Right atrium auricular region (tissue), 2 donors: ENCODE results near the gene TRHDE. TPM values are rescaled to one million over a fixed set of nuclear protein-coding genes. Genes with fewer than 3 reads are reported as not detected.

Source experiments
- DNase-seq: peaks from one replicate; pipeline ENCODE4 v3.0.0-alpha.2; 2019; ENCODE audit warnings: low spot score
- H3K27ac ChIP-seq, 2 donors: fragments of 200-600 bp; sonication (generic); 1 replicate in 1 of 2; 2 replicates in 1 of 2; pipeline ENCODE4 v1.5.1; 2016 to 2019
- H3K27me3 ChIP-seq, 2 donors: fragments of 200-600 bp; sonication (generic); one replicate each; pipeline versions ENCODE4 v1.5.1 to v1.6.0; 2017 to 2019
- H3K36me3 ChIP-seq: fragments of 200-600 bp; sonication (generic); one replicate; pipeline ENCODE4 v1.5.1; 2016
- H3K4me1 ChIP-seq, 2 donors: fragments of 200-600 bp; sonication (generic); one replicate each; pipeline versions ENCODE4 v1.5.1 to v1.6.0; 2017 to 2019
- H3K4me3 ChIP-seq, 2 donors: fragments of 200-600 bp; sonication (generic); 1 replicate in 1 of 2; 2 replicates in 1 of 2; pipeline ENCODE4 v1.5.1; 2017 to 2019; ENCODE audit warnings: mild to moderate bottlenecking in 1 of 2, moderate library complexity in 1 of 2
- H3K9me3 ChIP-seq, 2 donors: fragments of 200-600 bp; sonication (generic); one replicate each; pipeline ENCODE4 v1.5.1; 2019
- total RNA-seq, 2 donors: library from RNA; depleted of rRNA; stranded (reverse); fragments of >200 nt; gene quantifications; one replicate each; pipeline ENCODE4 v1.1.0, GENCODE V29; 2016
- TF ChIP-seq, protein P1 (sequence below), 2 donors: fragments of 200-600 bp; sonication (generic); IDR thresholded peaks; one replicate each; pipeline ENCODE4 v1.5.1; 2019; ENCODE audit warnings: antibody characterized with exemption in 2 of 2

Gene TRHDE
- total RNA-seq, 2 donors from 2014 or later, result 0.37 to 3.4 TPM

DNA sequence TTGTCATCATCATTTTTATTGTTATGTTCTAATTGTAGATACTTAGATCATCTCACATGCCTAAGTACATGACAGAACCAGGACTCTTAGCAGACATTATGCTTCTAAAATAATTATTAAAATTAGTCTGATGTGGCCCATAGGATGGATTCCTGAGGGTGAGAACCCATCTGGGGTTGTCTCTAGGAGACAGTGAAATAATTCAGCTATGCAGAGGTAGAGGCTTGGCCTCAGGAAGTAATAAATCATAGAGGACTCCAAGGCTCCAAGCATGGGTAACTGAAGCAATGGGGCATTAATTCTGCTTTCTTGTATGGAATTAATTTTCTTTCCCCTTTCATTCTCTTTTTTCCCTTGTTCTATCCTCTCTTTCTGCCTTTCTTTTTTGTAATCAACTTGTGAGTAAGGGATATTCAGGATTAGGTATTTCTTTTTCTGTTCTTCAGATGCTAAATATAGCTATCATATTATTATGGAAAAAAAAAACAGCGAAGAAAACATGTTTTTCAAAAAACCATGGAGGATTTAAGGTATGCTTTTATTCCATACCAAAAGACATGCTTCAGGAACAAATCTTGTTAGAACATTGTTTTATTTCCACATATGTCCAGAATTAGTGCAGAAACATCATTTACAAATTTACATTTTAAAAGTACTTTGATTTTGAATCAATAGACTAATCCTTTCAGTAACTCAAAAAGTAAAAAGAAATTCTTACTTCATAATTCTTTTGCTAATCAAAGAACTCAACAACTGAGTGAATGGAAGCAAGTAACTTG lies 263.2 kb downstream of the TRHDE start:
- H3K4me1 ChIP-seq, result no peaks in the 10 kb centered on the region
- no peak overlapping the region for H3K27ac ChIP-seq
- TF ChIP-seq, protein P1, sequence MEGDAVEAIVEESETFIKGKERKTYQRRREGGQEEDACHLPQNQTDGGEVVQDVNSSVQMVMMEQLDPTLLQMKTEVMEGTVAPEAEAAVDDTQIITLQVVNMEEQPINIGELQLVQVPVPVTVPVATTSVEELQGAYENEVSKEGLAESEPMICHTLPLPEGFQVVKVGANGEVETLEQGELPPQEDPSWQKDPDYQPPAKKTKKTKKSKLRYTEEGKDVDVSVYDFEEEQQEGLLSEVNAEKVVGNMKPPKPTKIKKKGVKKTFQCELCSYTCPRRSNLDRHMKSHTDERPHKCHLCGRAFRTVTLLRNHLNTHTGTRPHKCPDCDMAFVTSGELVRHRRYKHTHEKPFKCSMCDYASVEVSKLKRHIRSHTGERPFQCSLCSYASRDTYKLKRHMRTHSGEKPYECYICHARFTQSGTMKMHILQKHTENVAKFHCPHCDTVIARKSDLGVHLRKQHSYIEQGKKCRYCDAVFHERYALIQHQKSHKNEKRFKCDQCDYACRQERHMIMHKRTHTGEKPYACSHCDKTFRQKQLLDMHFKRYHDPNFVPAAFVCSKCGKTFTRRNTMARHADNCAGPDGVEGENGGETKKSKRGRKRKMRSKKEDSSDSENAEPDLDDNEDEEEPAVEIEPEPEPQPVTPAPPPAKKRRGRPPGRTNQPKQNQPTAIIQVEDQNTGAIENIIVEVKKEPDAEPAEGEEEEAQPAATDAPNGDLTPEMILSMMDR (IDR thresholded peaks at IDR 0.05), result no peak

DNA sequence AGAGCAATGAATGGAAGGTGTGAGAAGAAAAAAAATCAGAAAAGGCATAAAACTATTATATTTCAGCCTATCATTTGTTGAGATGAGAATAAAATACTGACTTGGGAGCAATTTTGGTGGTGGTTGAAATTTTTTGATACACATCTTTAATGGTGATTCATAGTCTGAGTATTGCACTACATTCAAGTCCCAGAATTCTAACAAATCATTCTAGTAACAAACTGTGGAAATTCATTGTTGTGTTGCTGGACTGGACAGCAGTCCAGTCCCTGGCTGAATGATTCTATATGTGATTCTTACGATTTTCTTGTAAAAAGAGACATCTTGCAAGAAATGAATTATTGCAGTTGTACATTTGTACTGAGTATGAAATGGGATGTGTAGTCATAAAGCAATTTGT lies 268.6 kb downstream of the TRHDE start:
- Histone ChIP-seq H3K9me3 (no peaks in the 10 kb centered on the region), H3K27me3 (no peaks in the 10 kb centered on the region), H3K4me3 (no peak overlapping the region), H3K36me3 (no peaks in the 10 kb centered on the region), H3K27ac (no peak overlapping the region), H3K4me1 (no peaks in the 10 kb centered on the region)
- no peak for DNase-seq
- TF ChIP-seq, protein P1 (IDR thresholded peaks at IDR 0.05), result no peak

More for the DNA sequence above, 263.2 kb downstream of the TRHDE start:
- Histone ChIP-seq H3K9me3 (no peaks in the 10 kb centered on the region), H3K27me3 (no peaks in the 10 kb centered on the region), H3K4me3 (no peak overlapping the region), H3K36me3 (no peaks in the 10 kb centered on the region)
- DNase-seq, result no peak

DNA sequence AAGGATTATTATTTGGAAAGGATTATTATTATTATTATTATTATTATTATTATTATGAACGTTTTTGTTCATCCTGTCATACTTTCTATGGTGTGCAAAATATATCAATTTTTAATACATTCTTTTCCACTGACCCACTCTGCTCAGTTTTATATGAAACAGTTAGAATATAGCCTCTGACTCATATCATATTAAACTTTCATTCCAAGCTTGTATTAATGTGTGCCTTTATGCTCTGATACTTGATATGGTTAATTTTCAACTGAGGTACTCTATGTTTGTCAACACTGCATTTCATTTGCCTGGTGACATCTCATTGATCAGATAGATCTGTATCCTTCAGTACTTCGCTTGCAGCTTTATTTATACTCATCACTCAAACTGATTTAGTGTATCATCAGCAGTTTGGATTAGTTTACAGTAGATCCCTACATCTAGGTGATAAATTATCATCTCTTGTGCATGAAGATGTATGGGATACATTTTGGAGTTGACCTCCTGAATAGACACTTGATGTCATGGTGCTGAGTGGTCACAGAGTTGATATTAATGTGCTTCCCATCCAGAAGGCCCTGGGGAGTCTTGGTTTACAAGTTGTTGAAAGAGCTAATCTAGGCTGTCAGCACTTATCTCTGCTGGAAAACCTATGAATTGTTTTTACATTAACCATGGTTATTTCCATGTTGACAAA lies 271.8 kb downstream of the TRHDE start:
- TF ChIP-seq, protein P1 (IDR thresholded peaks at IDR 0.05), result no peak
- DNase-seq, result no peak
- Histone ChIP-seq H3K36me3 (no peaks in the 10 kb centered on the region), H3K27ac (no peak overlapping the region), H3K9me3 (no peaks in the 10 kb centered on the region), H3K4me3 (no peak overlapping the region), H3K4me1 (no peaks in the 10 kb centered on the region), H3K27me3 (no peaks in the 10 kb centered on the region)

DNA sequence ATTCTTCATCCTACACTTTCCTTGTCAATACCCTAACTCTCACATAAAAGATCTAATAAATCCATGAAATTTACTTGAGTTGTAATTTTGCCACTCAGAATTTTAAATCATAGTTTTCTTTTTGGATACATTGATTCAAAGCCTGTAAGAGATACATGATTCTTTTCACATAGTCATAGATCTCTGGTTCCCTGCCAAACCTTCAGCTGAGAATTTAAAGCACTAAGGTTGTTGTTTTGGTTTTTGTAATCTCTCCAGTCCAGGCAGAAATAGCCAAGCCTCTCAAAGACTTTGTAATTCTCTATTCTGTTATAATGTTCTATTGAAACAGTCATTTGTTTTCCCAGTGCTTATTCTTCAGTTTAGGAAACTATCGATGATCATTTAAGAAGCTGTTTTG lies 273.9 kb downstream of the TRHDE start:
- H3K27me3 ChIP-seq, result no peaks in the 10 kb centered on the region
- DNase-seq, result no peak
- no peak overlapping the region for H3K4me3 ChIP-seq
- TF ChIP-seq, protein P1 (IDR thresholded peaks at IDR 0.05), result no peak
- no peak overlapping the region for H3K27ac ChIP-seq
- H3K4me1 ChIP-seq, result no peaks in the 10 kb centered on the region
- H3K36me3 ChIP-seq, result no peaks in the 10 kb centered on the region
- H3K9me3 ChIP-seq, result no peaks in the 10 kb centered on the region

DNA sequence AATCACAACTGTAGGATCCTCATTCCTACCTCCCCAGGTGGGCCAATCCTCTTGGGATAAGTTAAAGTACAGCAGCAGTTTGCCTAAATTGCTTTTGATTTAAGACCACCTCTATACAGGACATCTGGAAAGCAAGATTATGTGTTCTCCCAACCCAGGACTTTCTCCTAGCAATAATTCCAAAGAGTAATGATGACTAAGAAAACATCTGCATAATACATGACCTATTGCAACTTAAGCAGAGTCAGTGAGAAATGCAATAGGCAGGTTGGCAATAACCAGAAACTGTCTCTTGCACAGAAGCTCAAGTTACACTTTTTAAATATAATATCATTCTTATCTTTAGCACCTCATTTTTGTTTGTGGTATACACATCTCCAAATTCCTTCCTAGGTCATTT lies 275.4 kb downstream of the TRHDE start:
- DNase-seq, result no peak
- Histone ChIP-seq H3K4me1 (no peaks in the 10 kb centered on the region), H3K9me3 (no peaks in the 10 kb centered on the region), H3K4me3 (no peak overlapping the region), H3K27ac (no peak overlapping the region), H3K27me3 (no peaks in the 10 kb centered on the region), H3K36me3 (no peaks in the 10 kb centered on the region)
- TF ChIP-seq, protein P1 (IDR thresholded peaks at IDR 0.05), result no peak
